Activated CD4-positive, alpha-beta T cell treated with anti-CD3 and anti-CD28 coated beads, Interleukin-2, amount 50 U/mL, for 1 hour (primary cell): ENCODE measurements around the gene HSF2BP.
"Not testable (repeated sequence)": the region's sequence is repeated elsewhere in the genome, so short reads cannot be mapped to it uniquely, and the experiment has no call there.

Experiments
- DNase-seq: peaks from one replicate; pipeline ENCODE4 v3.0.0-alpha.2; 2020

The HSF2BP gene

DNA sequence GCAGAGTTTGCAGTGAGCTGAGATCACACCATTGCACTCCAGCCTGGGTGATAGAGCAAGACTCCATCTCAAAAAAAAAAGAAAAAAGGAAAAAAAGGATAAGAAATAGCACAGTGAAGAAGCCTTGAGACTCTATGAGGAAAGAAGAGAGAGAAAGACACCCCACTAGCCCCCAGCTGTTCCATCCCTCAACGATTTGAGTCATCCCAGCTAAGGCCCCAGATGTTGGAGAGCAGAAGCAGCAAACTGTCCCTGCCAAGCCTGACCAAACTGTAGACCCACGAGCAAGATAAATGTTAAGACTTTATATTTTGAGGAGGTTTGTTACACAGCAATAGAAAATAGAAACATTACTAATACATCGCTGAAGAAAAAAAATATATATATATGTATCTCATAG, 42.4 kb downstream of the HSF2BP start:
- DNase-seq, result not testable (repeated sequence)

- no peak for DNase-seq
Observed at GRCh38 chr21:43614839-43615238, 44.4 kb downstream of the HSF2BP start.

GRCh38 chr21:43613755-43614638, 45.3 kb downstream of the HSF2BP start:
- no peak for DNase-seq

- DNase-seq, result no peak
Observed at GRCh38 chr21:43611598-43612369, 47.5 kb downstream of the HSF2BP start.

GRCh38 chr21:43609501-43610340, 49.6 kb downstream of the HSF2BP start:
- DNase-seq, result no peak

DNA sequence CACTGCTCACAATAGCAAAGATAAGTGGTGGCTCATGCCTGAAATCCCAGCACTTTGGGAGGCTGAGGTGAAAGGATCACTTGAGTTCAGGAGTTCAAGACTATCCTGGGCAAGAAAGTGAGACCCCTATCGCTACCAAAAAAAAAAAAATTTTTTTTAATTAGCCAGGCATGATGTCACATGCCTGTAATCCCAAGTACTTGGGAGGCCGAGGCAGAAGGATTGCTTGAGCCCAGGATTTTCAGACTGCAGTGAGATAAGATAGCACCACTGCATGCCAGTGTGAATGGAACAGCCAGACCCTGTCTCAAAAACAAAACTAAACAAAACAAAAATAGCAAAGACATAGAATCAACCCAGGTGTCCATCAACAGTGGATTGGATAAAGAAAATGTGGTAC, 50.6 kb downstream of the HSF2BP start:
- no peak for DNase-seq

- no peak for DNase-seq
Observed at GRCh38 chr21:43608225-43608624, 51.1 kb downstream of the HSF2BP start.

- DNase-seq, result no peak
Observed at GRCh38 chr21:43605320-43606215, 53.7 kb downstream of the HSF2BP start.

DNA sequence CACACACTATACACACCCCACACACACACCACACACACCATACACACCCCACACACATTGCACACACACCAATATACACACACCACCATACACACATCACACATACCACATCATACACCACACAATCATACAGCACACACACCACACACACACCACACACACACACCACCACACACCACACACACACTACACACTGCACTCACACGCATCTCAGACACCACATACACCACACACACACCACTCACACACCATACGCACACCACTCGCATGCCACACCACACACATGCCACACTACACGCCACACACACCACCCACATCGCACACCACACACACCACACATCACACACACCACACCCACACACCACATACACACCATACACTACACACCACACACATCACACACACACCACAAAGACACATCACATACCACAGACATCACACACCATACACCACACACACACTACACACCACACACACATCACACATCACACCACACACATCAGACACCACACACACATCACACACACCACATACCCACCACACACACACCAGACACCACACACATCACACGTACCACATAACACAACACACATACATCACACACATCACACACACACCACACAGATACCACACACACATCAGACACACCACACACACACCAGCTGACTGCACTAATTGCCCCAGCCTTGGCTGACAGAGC, 54.6 kb downstream of the HSF2BP start:
- DNase-seq, result no peak

DNA sequence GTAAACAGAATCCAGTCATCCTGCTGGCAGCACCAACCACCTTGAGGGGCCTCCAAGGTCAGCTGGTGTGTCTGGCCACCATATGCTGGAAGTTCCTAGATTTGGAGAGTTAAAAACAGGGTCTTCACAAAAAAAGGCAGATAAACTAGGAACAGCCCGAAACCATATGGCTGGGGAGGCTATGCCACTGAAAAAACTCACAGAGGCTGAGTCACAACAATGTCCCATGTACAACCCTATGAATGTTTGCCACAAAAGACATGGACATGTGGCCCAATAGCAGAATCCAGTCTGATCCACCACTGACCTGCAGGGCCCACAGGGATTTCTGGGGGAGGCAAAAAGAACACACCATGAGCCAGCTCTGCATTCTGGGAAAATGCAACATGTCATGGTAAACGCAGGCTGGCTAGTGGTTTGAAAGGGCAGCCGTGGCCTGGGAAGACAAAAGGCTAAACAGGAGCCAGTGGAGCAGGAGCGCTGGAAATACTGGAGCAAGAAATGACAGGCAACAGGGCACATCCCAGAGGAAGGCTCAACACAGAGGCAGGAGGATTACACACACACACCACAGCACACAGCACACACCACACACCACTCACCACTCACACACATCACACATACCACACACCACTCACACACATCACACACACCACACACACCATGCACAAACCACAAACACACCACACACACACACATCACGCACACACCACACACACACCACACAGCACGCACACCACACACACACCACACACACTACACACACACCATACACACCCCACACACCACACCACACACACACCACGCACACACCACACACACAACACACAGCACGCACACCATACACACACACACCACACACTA, 55.4 kb downstream of the HSF2BP start:
- no peak for DNase-seq

- no peak for DNase-seq
Observed at GRCh38 chr21:43603233-43603626, 56.1 kb downstream of the HSF2BP start.

- no peak for DNase-seq
Observed at GRCh38 chr21:43602266-43603232, 56.7 kb downstream of the HSF2BP start.

DNA sequence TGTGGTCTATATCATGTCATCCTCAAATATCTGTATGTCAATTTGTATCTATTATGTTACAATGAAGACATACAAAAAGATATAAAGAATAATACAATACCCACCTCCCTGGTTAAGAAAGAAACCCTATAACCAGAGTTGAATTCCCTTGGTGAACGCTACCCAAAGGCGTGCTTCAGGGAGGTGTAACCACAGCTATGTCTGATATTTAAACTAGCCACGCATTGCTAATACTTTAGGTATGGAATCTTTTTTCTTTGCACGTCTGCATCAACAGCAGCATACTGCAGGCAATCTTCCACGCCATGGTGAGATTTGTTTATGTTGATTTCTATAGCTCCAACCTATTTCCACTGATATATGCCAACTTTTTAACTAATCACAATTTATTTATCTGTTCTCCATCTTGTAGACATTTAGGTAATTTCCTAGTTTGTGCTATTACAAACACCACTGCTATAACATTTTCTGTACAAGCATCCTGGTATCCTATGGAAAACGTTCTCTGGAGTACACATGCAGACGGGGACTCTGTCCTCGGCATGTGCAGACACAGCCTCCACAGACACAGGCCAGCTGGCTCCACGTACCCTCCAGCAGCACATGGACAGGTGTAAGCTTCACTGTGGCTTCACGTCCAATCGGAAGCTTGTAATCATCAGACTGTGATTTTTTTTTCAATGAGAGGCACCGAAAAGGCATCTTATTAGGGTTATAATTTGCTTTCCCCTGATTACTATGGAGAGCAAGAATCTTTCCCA, 58.5 kb downstream of the HSF2BP start:
- no peak for DNase-seq

- no peak for DNase-seq
Observed at GRCh38 chr21:43599728-43600127, 59.6 kb downstream of the HSF2BP start.

- DNase-seq, result no peak
Observed at GRCh38 chr21:43598416-43599120, 60.7 kb downstream of the HSF2BP start.

GRCh38 chr21:43597540-43598250, 61.6 kb downstream of the HSF2BP start:
- DNase-seq, result no peak

DNA sequence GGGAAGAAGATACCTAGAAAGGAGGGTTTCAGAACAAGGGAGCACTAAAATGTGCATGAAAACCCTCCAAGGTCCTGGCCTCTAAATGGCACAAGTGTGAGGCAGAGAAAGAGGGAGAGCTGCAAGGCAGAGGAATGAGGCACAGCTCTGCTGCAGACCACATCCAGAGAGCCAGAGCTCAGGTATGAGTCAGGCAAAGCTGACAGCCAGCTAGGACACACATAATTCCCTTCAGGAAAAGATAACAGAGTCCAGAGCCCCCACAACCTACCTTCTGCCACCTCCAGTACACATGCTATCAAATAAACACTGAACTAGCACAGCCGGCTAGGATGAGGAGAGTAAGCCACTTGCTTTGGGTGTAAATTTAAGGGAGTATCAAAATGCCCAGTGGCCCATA, 62.2 kb downstream of the HSF2BP start:
- DNase-seq, result no peak
